OCI-LY3 (cell line): ENCODE data around the gene TBP.
"Not testable (repeated sequence)": the region's sequence is repeated elsewhere in the genome, so short reads cannot be mapped to it uniquely, and the experiment has no call there.

Source experiments
- EZH2phosphoT487 ChIP-seq: fragments of 200-600 bp; shearing (Covaris generic); IDR thresholded peaks from 2 replicates; pipeline ENCODE4 v1.6.1; 2018; ENCODE audit warnings: antibody characterized with exemption, mixed run types, low read depth
- TF ChIP-seq, protein P1 (sequence below): fragments of 200-600, 300-600 bp; sonication (generic); IDR thresholded peaks from 2 replicates; pipeline ENCODE4 v1.5.1; 2014; ENCODE audit warnings: antibody characterized with exemption, low read length, low read depth

DNA sequence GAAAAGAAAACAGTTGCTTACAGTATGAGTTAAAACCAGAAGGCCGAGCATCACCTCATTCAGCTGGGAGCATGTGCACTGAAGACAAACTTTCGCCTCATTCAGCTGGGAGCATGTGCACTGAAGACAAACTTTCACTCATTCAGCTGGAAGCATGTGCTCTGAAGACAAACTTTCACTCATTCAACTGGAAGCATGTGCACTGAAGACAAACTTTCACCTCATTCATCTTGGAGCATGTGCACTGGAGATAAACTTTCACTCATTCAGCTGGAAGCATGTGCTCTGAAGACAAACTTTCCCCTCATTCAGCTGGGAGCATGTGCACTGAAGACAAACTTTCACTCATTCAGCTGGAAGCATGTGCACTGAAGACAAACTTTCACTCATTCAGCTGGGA, 46.4 kb upstream of the TBP start:
- TF ChIP-seq, protein P1, sequence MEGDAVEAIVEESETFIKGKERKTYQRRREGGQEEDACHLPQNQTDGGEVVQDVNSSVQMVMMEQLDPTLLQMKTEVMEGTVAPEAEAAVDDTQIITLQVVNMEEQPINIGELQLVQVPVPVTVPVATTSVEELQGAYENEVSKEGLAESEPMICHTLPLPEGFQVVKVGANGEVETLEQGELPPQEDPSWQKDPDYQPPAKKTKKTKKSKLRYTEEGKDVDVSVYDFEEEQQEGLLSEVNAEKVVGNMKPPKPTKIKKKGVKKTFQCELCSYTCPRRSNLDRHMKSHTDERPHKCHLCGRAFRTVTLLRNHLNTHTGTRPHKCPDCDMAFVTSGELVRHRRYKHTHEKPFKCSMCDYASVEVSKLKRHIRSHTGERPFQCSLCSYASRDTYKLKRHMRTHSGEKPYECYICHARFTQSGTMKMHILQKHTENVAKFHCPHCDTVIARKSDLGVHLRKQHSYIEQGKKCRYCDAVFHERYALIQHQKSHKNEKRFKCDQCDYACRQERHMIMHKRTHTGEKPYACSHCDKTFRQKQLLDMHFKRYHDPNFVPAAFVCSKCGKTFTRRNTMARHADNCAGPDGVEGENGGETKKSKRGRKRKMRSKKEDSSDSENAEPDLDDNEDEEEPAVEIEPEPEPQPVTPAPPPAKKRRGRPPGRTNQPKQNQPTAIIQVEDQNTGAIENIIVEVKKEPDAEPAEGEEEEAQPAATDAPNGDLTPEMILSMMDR: not testable (repeated sequence)
- TF ChIP-seq EZH2phosphoT487: not testable (repeated sequence)
